Choroid plexus epithelial cell (primary cell): ENCODE data around the gene GMPS.
"Not testable (repeated sequence)": the region's sequence is repeated elsewhere in the genome, so short reads cannot be mapped to it uniquely, and the experiment has no call there.

ENCODE experiments used
- DNase-seq: peaks from one replicate; pipeline ENCODE4 v3.0.0-alpha.2; 2010; ENCODE audit warnings: low read depth
- H3K4me3 ChIP-seq: 2 replicates; pipeline ENCODE4 v1.5.1; 2011; ENCODE audit warnings: low read depth, mild to moderate bottlenecking, control low read depth, low read length, moderate library complexity
- CTCF ChIP-seq: conservative IDR thresholded peaks from 2 replicates; pipeline ENCODE4 v1.5.1; 2011; ENCODE audit warnings: low read depth, mild to moderate bottlenecking, control low read depth, inconsistent platforms, low read length, moderate library complexity

The GMPS gene

GRCh38 chr3:155876503-155876902 is 6.1 kb downstream of the GMPS start:
- H3K4me3 ChIP-seq = no peak overlapping the region
- no peak for TF ChIP-seq CTCF
- no peak for DNase-seq

- DNase-seq = no peak
- no peak overlapping the region for H3K4me3 ChIP-seq
- no peak for TF ChIP-seq CTCF
Measured at GRCh38 chr3:155880286-155880685, 9.8 kb downstream of the GMPS start.

- TF ChIP-seq CTCF = no peak
- no peak for DNase-seq
- H3K4me3 ChIP-seq = no peak overlapping the region
Measured at GRCh38 chr3:155884292-155884691, 13.8 kb downstream of the GMPS start.

GRCh38 chr3:155885292-155885691 is 14.8 kb downstream of the GMPS start:
- no peak for TF ChIP-seq CTCF
- no peak overlapping the region for H3K4me3 ChIP-seq
- no peak for DNase-seq

- DNase-seq, H3K4me3 ChIP-seq: not testable (repeated sequence)
Measured at GRCh38 chr3:155886348-155886747, 15.9 kb downstream of the GMPS start.

- no peak for TF ChIP-seq CTCF
- no peak for DNase-seq
- no peak overlapping the region for H3K4me3 ChIP-seq
Measured at GRCh38 chr3:155886915-155887314, 16.5 kb downstream of the GMPS start.

- no peak for DNase-seq
Measured at GRCh38 chr3:155889212-155889611, 18.8 kb downstream of the GMPS start.

More at GRCh38 chr3:155889212-155889611, 18.8 kb downstream of the GMPS start:
- H3K4me3 ChIP-seq = no peak overlapping the region
- TF ChIP-seq CTCF = no peak
